Measurements from ENCODE around the gene ANKRD40CL. TPM values are rescaled to one million over a fixed set of nuclear protein-coding genes. Genes with fewer than 3 reads are reported as not detected.

Gene ANKRD40CL
- total and polyA plus RNA-seq, 9 of the 15 experiments (the other 6 are each of a cell fraction or from before 2014, with no cell fraction given): not detected

GRCh38 chr17:50719144-50719923 lies 48.0 kb downstream of the ANKRD40CL start, which contains the start of gene LUC7L3 (continued):
- TF ChIP-seq, protein P1, sequence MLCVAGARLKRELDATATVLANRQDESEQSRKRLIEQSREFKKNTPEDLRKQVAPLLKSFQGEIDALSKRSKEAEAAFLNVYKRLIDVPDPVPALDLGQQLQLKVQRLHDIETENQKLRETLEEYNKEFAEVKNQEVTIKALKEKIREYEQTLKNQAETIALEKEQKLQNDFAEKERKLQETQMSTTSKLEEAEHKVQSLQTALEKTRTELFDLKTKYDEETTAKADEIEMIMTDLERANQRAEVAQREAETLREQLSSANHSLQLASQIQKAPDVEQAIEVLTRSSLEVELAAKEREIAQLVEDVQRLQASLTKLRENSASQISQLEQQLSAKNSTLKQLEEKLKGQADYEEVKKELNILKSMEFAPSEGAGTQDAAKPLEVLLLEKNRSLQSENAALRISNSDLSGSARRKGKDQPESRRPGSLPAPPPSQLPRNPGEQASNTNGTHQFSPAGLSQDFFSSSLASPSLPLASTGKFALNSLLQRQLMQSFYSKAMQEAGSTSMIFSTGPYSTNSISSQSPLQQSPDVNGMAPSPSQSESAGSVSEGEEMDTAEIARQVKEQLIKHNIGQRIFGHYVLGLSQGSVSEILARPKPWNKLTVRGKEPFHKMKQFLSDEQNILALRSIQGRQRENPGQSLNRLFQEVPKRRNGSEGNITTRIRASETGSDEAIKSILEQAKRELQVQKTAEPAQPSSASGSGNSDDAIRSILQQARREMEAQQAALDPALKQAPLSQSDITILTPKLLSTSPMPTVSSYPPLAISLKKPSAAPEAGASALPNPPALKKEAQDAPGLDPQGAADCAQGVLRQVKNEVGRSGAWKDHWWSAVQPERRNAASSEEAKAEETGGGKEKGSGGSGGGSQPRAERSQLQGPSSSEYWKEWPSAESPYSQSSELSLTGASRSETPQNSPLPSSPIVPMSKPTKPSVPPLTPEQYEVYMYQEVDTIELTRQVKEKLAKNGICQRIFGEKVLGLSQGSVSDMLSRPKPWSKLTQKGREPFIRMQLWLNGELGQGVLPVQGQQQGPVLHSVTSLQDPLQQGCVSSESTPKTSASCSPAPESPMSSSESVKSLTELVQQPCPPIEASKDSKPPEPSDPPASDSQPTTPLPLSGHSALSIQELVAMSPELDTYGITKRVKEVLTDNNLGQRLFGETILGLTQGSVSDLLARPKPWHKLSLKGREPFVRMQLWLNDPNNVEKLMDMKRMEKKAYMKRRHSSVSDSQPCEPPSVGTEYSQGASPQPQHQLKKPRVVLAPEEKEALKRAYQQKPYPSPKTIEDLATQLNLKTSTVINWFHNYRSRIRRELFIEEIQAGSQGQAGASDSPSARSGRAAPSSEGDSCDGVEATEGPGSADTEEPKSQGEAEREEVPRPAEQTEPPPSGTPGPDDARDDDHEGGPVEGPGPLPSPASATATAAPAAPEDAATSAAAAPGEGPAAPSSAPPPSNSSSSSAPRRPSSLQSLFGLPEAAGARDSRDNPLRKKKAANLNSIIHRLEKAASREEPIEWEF (CRISPR knock-in tag; IDR thresholded peaks at IDR 0.05): peak; percentile 85; the same call in 1 of the 2 replicates
- TF ChIP-seq LEF1 (IDR thresholded peaks at IDR 0.05): no peak
- TF ChIP-seq CHD4 (IDR thresholded peaks at IDR 0.05; ENCODE audit: insufficient read depth, insufficient replicate concordance, low read depth, low read length, poor library complexity, severe bottlenecking): no peak
- TF ChIP-seq MEIS2 (IDR thresholded peaks at IDR 0.05; ENCODE audit: partially characterized antibody): no peak
- TF ChIP-seq SMAD4 (CRISPR knock-in tag; conservative IDR thresholded peaks at IDR 0.05): peak; percentile 69; the same call in 1 of the 2 replicates
- TF ChIP-seq CBFA2T2 (conservative IDR thresholded peaks at IDR 0.05): no peak; the same call in 1 of the 2 replicates
- no peak; the same call in 1 of the 2 replicates for TF ChIP-seq TARDBP (IDR thresholded peaks at IDR 0.05)
- TF ChIP-seq, protein P2, sequence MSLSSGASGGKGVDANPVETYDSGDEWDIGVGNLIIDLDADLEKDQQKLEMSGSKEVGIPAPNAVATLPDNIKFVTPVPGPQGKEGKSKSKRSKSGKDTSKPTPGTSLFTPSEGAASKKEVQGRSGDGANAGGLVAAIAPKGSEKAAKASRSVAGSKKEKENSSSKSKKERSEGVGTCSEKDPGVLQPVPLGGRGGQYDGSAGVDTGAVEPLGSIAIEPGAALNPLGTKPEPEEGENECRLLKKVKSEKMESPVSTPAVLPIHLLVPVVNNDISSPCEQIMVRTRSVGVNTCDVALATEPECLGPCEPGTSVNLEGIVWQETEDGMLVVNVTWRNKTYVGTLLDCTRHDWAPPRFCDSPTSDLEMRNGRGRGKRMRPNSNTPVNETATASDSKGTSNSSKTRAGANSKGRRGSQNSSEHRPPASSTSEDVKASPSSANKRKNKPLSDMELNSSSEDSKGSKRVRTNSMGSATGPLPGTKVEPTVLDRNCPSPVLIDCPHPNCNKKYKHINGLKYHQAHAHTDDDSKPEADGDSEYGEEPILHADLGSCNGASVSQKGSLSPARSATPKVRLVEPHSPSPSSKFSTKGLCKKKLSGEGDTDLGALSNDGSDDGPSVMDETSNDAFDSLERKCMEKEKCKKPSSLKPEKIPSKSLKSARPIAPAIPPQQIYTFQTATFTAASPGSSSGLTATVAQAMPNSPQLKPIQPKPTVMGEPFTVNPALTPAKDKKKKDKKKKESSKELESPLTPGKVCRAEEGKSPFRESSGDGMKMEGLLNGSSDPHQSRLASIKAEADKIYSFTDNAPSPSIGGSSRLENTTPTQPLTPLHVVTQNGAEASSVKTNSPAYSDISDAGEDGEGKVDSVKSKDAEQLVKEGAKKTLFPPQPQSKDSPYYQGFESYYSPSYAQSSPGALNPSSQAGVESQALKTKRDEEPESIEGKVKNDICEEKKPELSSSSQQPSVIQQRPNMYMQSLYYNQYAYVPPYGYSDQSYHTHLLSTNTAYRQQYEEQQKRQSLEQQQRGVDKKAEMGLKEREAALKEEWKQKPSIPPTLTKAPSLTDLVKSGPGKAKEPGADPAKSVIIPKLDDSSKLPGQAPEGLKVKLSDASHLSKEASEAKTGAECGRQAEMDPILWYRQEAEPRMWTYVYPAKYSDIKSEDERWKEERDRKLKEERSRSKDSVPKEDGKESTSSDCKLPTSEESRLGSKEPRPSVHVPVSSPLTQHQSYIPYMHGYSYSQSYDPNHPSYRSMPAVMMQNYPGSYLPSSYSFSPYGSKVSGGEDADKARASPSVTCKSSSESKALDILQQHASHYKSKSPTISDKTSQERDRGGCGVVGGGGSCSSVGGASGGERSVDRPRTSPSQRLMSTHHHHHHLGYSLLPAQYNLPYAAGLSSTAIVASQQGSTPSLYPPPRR (CRISPR knock-in tag; IDR thresholded peaks at IDR 0.05; ENCODE audit: borderline replicate concordance): peak; percentile 52; the same call in 1 of the 2 replicates
- peak; percentile 32; the same call in 1 of the 2 replicates for TF ChIP-seq ZC3H11A (IDR thresholded peaks at IDR 0.05; ENCODE audit: low read depth, low read length)
- no peak for TF ChIP-seq SPI1 (IDR thresholded peaks at IDR 0.05; ENCODE audit: borderline replicate concordance, low read depth, low read length)
- TF ChIP-seq DACH1 (IDR thresholded peaks at IDR 0.05; ENCODE audit: partially characterized antibody): no peak
- TF ChIP-seq CGGBP1 (CRISPR knock-in tag; IDR thresholded peaks at IDR 0.05): no peak; the same call in 1 of the 2 replicates
- TF ChIP-seq HDGF (IDR thresholded peaks at IDR 0.05): no peak
- no peak for TF ChIP-seq ZNF584 (CRISPR knock-in tag; IDR thresholded peaks at IDR 0.05; ENCODE audit: low read depth)
- TF ChIP-seq ZNF146 (CRISPR knock-in tag; IDR thresholded peaks at IDR 0.05; ENCODE audit: unreplicated experiment): no peak

All from K562 (cell line).